ENCODE data around the gene ZNF534.
"Not testable (repeated sequence)": the region's sequence is repeated elsewhere in the genome, so short reads cannot be mapped to it uniquely, and the experiment has no call there.

The ZNF534 gene

DNA sequence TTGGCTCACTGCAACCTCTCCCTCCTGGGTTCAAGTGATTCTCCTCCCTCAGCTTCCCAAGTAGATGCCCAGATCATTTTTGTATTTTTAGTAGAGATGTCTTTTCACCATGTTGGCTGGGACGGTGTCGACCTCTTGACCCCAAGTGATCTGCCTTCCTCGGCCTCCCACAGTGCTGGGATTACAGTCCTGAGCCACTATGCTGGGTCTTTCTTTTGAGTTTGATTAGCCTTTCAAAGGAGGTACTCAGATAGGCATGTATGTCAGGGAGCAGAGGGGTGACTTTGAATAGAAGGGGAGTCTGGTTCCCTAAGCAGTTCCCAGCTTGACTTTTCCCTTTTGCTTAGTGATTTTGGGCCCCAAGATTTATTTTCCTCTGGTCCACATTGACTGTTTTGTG lies 71.5 kb downstream of the ZNF534 start:
- not testable (repeated sequence) for DNase-seq

GRCh38 chr19:52500991-52501390 lies 72.0 kb downstream of the ZNF534 start:
- not testable (repeated sequence) for DNase-seq

Data from CD4-positive, alpha-beta T cell treated with Interferon gamma for 1 hour (primary cell).